HG03432 (cell line): ENCODE results near the gene CEACAM21.
"Not testable (repeated sequence)": the region's sequence is repeated elsewhere in the genome, so short reads cannot be mapped to it uniquely, and the experiment has no call there.

Experiments
- ATAC-seq: cut with Tn5 transposase; IDR thresholded peaks from one replicate; pipeline ENCODE4 v1.9.1; 2021; ENCODE audit warnings: mild to moderate bottlenecking, moderate library complexity; ENCODE audit not compliant: unreplicated experiment

The CEACAM21 gene

GRCh38 chr19:41548954-41549688 is 26.8 kb upstream of the CEACAM21 start:
- ATAC-seq: peak; percentile 51

GRCh38 chr19:41549884-41550283 is 26.1 kb upstream of the CEACAM21 start:
- ATAC-seq: no peak

- no peak for ATAC-seq
Measured at GRCh38 chr19:41551212-41551610, 24.8 kb upstream of the CEACAM21 start.

- no peak for ATAC-seq
Measured at GRCh38 chr19:41551711-41552110, 24.3 kb upstream of the CEACAM21 start.

- peak; percentile 40 for ATAC-seq
Measured at GRCh38 chr19:41552558-41552957, 23.4 kb upstream of the CEACAM21 start.

- no peak for ATAC-seq
Measured at GRCh38 chr19:41553804-41554203, 22.2 kb upstream of the CEACAM21 start.

- no peak for ATAC-seq
Measured at GRCh38 chr19:41554907-41555306, 21.1 kb upstream of the CEACAM21 start.

DNA sequence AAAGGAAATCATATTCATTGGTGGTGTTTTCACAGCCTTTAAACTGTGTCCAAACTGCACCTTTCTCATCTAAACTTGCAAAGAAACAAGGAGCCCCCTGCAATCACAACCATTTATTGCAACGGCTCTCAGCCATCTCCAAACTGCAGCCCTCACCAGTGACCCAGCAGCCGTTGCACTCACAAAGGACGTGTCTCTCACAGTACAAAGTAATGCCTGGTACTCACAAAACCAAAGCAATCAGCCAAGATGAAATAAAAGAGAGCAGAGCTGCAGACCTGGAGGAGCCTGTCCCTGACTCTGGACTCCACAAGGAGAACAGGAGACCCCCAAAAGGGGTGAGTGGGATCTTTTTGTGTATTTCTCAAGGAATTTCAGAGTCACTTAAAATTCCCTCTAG is 20.2 kb upstream of the CEACAM21 start:
- no peak for ATAC-seq

GRCh38 chr19:41563854-41564514 is 12.0 kb upstream of the CEACAM21 start:
- ATAC-seq: peak; percentile 12

DNA sequence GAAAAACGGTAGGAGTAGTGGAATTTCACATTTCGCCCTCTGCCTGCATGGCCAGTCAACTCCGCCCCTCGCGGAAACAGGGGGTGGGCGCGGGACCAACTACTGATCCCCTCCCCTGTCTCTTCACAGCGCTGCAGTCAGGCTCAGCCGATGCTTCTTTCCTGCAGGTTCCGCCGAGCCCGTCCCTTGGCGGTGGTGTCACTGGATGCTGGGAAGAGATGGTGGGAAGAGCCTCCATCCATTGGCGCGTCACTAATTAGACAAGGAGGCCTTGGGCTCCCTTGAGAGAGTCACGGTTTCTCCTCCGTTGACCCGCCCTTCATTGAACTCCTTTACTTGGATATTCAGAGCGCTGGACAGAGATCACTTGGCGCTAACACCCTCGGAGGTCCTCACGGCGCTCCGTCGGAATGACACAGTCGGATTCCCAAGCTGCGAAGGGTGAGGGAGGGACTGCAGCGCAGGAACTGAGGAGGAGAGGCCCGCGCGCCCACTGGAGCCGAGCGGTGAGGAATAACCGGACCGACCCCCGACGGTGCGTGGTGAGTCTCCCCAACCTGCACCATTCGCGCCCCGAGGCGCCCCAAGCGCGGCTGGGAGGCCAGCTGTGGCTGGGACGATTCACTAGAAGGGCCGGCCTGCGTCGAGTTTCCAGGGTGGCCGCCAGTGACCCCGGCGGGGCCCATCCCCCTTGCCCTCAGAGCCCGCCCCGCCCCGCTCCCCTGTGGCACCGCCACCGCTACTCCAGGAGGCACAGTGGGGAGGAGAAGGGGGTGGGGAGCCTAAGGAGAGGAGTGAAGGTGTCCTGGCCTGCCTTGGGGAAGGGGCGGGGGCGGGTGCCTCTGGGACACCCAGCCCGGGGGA is 11.2 kb upstream of the CEACAM21 start:
- no peak for ATAC-seq

- no peak for ATAC-seq
Measured at GRCh38 chr19:41565379-41565720, 10.6 kb upstream of the CEACAM21 start.

- ATAC-seq: no peak
Measured at GRCh38 chr19:41566001-41566400, 10.0 kb upstream of the CEACAM21 start.

- no peak for ATAC-seq
Measured at GRCh38 chr19:41569481-41570150, 6.3 kb upstream of the CEACAM21 start.

DNA sequence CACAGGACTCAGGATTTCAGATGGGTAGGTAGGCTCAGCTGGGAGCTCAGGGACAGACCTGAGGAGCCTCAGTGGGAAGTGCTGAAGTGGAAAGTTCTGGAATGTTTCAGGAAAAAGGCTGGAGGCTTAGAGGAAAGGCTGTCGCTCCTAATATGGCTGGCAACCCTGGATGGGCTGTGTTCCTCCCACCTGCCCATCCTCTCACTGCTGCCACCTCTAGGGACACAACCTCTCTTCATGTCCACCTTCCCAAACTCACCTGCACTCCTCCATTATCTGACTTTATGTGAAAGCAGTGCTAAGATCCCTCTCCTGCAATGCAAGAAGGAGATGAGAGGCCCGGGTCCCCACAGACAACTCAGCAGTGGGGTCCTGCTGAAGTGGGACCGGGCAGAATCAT is 5.8 kb upstream of the CEACAM21 start:
- ATAC-seq: no peak

- no peak for ATAC-seq
Measured at GRCh38 chr19:41570639-41571112, 5.3 kb upstream of the CEACAM21 start.

DNA sequence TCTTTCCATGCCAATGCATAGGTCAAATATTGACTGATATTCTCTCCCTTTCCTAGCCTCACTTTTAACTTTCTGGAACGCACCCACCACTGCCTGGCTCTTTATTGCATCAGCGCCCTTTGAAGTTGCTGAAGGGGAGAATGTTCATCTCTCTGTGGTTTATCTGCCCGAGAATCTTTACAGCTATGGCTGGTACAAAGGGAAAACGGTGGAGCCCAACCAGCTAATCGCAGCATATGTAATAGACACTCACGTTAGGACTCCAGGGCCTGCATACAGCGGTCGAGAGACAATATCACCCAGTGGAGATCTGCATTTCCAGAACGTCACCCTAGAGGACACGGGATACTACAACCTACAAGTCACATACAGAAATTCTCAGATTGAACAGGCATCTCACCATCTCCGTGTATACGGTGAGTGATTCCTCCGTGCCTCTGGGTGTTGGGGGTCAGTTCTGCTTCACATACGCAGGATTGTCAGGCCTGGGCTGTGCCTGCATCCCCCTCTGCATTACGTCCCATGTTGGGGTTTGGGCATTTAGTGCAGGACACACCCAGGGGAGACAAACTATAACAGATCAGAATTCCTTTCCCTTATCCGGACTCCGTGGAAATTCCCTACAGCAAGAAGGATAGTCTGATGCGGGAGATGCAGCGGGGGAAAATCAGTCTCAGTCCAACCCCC is 1.3 kb downstream of the CEACAM21 start:
- no peak for ATAC-seq

DNA sequence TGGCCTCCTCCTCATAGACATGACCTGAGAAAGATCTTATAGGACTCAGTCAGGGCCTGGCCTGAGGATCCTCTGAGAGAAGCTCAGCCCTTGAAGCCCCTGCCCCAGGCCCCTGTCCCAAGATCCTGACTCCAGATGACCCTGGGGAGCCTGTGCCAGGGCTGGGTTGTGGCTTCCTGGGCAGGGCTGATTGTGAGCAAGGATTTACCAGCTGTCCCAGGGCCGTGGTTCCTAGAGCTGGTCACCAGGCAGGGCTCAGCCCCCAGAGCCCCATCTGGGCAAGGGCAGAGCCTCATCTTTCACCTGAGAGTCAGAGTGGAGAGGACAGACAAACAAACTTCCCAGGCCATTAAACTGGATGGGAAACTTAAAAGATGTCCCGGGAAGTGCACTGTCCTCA is 1.9 kb downstream of the CEACAM21 start:
- ATAC-seq: no peak

GRCh38 chr19:41578886-41579285 is 2.9 kb downstream of the CEACAM21 start:
- no peak for ATAC-seq

GRCh38 chr19:41581068-41581467 is 5.1 kb downstream of the CEACAM21 start:
- not testable (repeated sequence) for ATAC-seq

GRCh38 chr19:41582577-41583182 is 6.7 kb downstream of the CEACAM21 start:
- not testable (repeated sequence) for ATAC-seq
